Tibial artery (tissue), 4 donors: ENCODE data around the gene STK4.

ENCODE experiments used
- DNase-seq, 2 donors: peaks; one replicate each; pipeline ENCODE4 v3.0.0-alpha.2; 2019
- H3K27ac ChIP-seq, 2 donors: fragments of 200-600 bp; sonication (generic) in 1 of 2; 1 replicate in 1 of 2; 2 replicates in 1 of 2; pipeline ENCODE4 v1.5.1; 2018 to 2019; ENCODE audit warnings: mild to moderate bottlenecking in 1 of 2
- H3K27me3 ChIP-seq, 2 donors: fragments of 200-600 bp; sonication (generic) in 1 of 2; one replicate each; pipeline versions ENCODE4 v1.5.1 to v1.6.0; 2016 to 2019
- H3K36me3 ChIP-seq, 3 donors: fragments of 200-600 bp; sonication (generic) in 2 of 3; one replicate each; pipeline ENCODE4 v1.5.1; 2016 to 2019; ENCODE audit warnings: mild to moderate bottlenecking in 2 of 3
- H3K4me1 ChIP-seq, 4 donors: fragments of 200-600 bp; sonication (generic) in 2 of 4; 1 replicate in 3 of 4; 2 replicates in 1 of 4; pipeline ENCODE4 v1.5.1; 2016 to 2019
- H3K4me3 ChIP-seq, 2 donors: fragments of 200-600 bp; sonication (generic) in 1 of 2; 1 replicate in 1 of 2; 2 replicates in 1 of 2; pipeline ENCODE4 v1.5.1; 2018 to 2019; ENCODE audit warnings: mild to moderate bottlenecking in 2 of 2
- H3K9me3 ChIP-seq, 3 donors: fragments of 200-600 bp; sonication (generic) in 1 of 3; one replicate each; pipeline ENCODE4 v1.5.1; 2016 to 2019
- intact Hi-C: fragments of 100-400 bp; cut with DNase I; formaldehyde crosslinking; loops from one replicate; pipeline ENCODE4 v1.15.0; 2023; ENCODE audit warnings: low total_unique reads
- TF ChIP-seq, protein P1 (sequence below), 2 experiments: fragments of 200-600 bp in 1 of 2; fragments of 450-650 bp in 1 of 2; IDR thresholded peaks; one replicate each; pipeline ENCODE4 v1.5.1; 2017 to 2019; ENCODE audit warnings: antibody characterized with exemption in 2 of 2, mild to moderate bottlenecking in 1 of 2, moderate library complexity in 1 of 2

STK4 gene

DNA sequence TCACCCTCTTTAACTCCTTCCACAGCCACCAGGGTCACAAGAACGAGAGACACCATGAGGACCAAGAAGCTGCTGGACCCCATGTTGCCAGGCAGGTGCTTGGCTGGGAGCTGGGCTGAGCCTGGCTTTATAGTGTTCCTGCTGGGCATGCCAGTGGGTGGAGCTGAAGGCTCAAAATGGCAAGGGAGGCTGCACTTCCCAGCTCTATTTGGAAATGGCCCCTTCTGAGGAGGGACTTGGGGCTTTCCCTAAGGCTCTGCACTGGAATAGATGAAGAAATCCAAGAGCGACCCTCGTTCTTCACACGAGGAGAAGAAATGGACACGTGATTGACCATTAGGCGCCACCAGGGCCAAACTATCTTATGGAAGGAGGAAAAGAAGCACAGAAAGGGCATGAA lies 158.1 kb downstream of the STK4 start, which contains the start of gene WFDC12:
Gene WFDC12, minus strand, starts transcription at position 101 of the 400 bp plus-strand sequence. Its CDS starts 18 bp downstream, at position 83.
- Histone ChIP-seq H3K27ac (no peak within 1 kb of the TSS), H3K36me3 (no peaks in the 10 kb centered on the region), H3K4me3 (no peak within 1 kb of the TSS), H3K9me3 (no peaks in the 10 kb centered on the region), H3K27me3 (peaks cover 0 to 14% of the 10 kb centered on the region in 2 donors), H3K4me1 (no peaks in the 10 kb centered on the region)
- intact Hi-C loops: no loop called here
- TF ChIP-seq, protein P1, sequence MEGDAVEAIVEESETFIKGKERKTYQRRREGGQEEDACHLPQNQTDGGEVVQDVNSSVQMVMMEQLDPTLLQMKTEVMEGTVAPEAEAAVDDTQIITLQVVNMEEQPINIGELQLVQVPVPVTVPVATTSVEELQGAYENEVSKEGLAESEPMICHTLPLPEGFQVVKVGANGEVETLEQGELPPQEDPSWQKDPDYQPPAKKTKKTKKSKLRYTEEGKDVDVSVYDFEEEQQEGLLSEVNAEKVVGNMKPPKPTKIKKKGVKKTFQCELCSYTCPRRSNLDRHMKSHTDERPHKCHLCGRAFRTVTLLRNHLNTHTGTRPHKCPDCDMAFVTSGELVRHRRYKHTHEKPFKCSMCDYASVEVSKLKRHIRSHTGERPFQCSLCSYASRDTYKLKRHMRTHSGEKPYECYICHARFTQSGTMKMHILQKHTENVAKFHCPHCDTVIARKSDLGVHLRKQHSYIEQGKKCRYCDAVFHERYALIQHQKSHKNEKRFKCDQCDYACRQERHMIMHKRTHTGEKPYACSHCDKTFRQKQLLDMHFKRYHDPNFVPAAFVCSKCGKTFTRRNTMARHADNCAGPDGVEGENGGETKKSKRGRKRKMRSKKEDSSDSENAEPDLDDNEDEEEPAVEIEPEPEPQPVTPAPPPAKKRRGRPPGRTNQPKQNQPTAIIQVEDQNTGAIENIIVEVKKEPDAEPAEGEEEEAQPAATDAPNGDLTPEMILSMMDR (IDR thresholded peaks at IDR 0.05): no peak
- DNase-seq: no peak

DNA sequence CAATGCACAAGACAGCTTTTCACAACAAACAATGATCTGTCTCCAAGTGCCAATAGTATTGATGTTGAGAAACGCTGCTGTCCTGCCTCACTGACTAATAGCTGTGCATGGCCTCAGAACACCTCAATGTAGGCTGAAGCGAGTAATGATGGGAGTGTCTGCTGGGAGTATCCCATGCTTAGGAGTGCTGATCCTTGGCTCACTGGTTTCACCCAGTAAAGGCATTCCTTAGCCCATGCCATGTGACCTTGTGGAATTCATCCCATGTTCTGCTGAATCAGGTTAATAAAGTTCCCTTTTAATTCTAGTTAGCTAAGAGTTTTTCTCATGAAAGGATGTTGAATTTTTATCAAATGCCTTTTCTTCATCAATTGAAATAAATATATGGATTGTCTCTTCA lies 161.8 kb downstream of the STK4 start:
- no peaks in the 10 kb centered on the region for H3K9me3 ChIP-seq
- H3K27me3 ChIP-seq: peaks cover 0 to 6% of the 10 kb centered on the region in 2 donors
- H3K4me1 ChIP-seq: no peaks in the 10 kb centered on the region
- H3K27ac ChIP-seq: no peak overlapping the region
- H3K36me3 ChIP-seq: no peaks in the 10 kb centered on the region
- no peak for DNase-seq
- TF ChIP-seq, protein P1 (IDR thresholded peaks at IDR 0.05): no peak
- intact Hi-C loops: no loop called here
- H3K4me3 ChIP-seq: no peak overlapping the region
